Muscle of leg (tissue), 11 donors: Measurements from ENCODE around the gene DDX20. TPM values are rescaled to one million over a fixed set of nuclear protein-coding genes. Genes with fewer than 3 reads are reported as not detected.
A peak's percentile ranks its signal among the peaks of the same experiment; 100 is the strongest.

Experiments used
- DNase-seq: peaks from one replicate; pipeline ENCODE4 v3.0.0; 2013
- H3K27ac ChIP-seq: one replicate; pipeline ENCODE4 v1.5.1; 2013; ENCODE audit warnings: mild to moderate bottlenecking, low read length, control low read depth
- H3K27me3 ChIP-seq: one replicate; pipeline ENCODE4 v1.6.1; 2013; ENCODE audit warnings: low read length; ENCODE audit not compliant: control insufficient read depth, insufficient read depth
- H3K36me3 ChIP-seq: one replicate; pipeline ENCODE4 v1.6.1; 2013; ENCODE audit warnings: low read length; ENCODE audit not compliant: control insufficient read depth, insufficient read depth
- H3K4me1 ChIP-seq: one replicate; pipeline ENCODE4 v1.6.1; 2013; ENCODE audit warnings: low read length; ENCODE audit not compliant: control insufficient read depth, insufficient read depth
- H3K4me3 ChIP-seq: one replicate; pipeline ENCODE4 v1.5.1; 2013; ENCODE audit warnings: low read length, control low read depth
- H3K9me3 ChIP-seq: replicated peaks from 2 replicates; pipeline ENCODE4 v1.6.1; 2013; ENCODE audit warnings: low read depth, low read length; ENCODE audit not compliant: control insufficient read depth
- WGBS: methylation state at CpG from one replicate; pipeline ENCODE4 v1.1.5; 2013; ENCODE audit warnings: missing lambda C conversion rate; ENCODE audit not compliant: insufficient coverage; 5-methylcytosine and 5-hydroxymethylcytosine counted together
- polyA plus RNA-seq, 8 donors: library from polyadenylated mRNA; unstranded; fragments of 120-200 nt; gene quantifications; one replicate each; pipeline versions ENCODE4 v1.2.1 to v1.2.3, GENCODE V29; 2013; ENCODE audit warnings: inconsistent platforms in 1 of 8, low replicate concordance in 1 of 8; ENCODE audit not compliant: insufficient read length in 8 of 8, insufficient read depth in 1 of 8
- total RNA-seq: library from RNA; stranded (reverse); fragments of 120-200 nt; gene quantifications from one replicate; pipeline ENCODE4 v1.2.4, GENCODE V29; 2013

Gene DDX20
- total and polyA plus RNA-seq, 9 donors, result 10.0 to 12.0 (median 11.2) TPM

DNA sequence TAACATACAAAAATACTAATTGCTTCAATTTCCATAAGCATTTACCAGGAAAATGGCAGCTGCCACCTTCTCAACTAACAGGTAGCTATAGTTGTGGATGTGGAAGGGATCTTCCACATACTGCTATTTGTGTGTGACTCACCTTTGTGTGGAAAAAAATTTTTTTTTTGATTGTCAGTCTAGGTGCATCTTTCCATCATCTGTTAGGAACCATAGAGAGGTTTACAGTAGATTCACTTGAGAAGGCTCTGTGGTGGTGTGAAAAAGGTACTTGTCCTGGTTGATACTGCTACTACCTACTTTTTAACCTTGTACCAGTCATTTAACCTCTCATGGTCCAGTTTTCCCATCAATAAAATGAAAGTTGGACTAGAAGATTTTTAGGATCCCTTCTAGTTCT lies 12.9 kb downstream of the DDX20 start:
- H3K9me3 ChIP-seq, result no peaks in the 10 kb centered on the region
- no peaks in the 10 kb centered on the region for H3K4me1 ChIP-seq
- peaks cover 20% of the 10 kb centered on the region for H3K36me3 ChIP-seq
- H3K27ac ChIP-seq, result no peak overlapping the region
- no peak overlapping the region for H3K4me3 ChIP-seq
- H3K27me3 ChIP-seq, result no peaks in the 10 kb centered on the region
- DNase-seq, result no peak

DNA sequence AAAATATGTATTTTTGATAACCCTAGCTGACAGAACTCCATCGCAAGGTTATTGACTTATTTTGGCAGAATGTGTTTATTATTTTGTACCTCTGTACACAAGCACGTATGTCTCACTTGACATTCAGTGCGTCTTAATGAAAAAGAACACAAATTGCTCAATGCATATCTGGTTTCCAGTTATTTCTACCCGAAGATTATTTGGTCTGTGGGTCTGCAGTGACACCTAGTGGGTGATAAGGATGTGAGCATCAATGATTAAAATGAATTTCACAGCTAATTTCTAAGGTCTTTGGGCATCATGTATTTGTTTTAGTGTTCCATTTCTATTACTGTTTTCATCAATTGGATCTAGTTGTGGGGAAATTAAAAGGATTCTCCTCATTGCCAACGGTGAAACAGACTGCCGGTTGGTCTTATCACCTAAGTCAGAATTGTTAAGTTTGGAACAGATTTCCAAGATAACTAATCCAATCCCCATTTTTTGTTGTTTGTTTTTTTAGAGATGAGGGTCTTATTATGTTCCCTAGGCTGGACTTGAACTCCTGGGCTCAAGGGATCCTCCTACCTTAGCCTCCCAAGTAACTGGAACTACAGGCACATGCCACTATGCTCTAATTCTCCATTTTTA lies 13.9 kb downstream of the DDX20 start:
- H3K36me3 ChIP-seq, result peaks cover 18% of the 10 kb centered on the region
- no CpG with 5 or more reads among the region's 6 CpGs for WGBS
- H3K27ac ChIP-seq, result no peak overlapping the region
- H3K9me3 ChIP-seq, result no peaks in the 10 kb centered on the region
- H3K4me1 ChIP-seq, result no peaks in the 10 kb centered on the region
- no peak overlapping the region for H3K4me3 ChIP-seq
- DNase-seq, result peak; percentile 80
- H3K27me3 ChIP-seq, result no peaks in the 10 kb centered on the region

DNA sequence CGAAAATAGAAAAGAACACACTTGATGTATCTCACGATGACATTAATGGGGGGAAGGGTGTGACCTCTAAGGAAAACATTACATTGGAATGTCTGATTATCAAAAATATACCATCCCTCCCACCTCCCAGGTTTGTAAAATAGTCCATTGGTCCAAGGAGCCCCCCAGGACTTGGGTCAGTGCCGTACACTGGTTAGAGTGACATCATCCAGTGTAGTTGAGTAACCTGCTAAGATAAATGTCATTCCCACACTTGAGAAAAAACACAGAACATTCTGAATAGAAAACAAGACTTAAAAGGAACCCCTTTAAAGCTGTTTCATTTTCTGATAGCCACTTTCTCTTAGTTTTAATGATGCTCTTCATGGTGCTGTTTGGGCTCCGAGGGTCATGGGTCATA lies 15.2 kb downstream of the DDX20 start:
- H3K36me3 ChIP-seq, result peaks cover 14% of the 10 kb centered on the region
- no peak overlapping the region for H3K27ac ChIP-seq
- DNase-seq, result no peak

DNA sequence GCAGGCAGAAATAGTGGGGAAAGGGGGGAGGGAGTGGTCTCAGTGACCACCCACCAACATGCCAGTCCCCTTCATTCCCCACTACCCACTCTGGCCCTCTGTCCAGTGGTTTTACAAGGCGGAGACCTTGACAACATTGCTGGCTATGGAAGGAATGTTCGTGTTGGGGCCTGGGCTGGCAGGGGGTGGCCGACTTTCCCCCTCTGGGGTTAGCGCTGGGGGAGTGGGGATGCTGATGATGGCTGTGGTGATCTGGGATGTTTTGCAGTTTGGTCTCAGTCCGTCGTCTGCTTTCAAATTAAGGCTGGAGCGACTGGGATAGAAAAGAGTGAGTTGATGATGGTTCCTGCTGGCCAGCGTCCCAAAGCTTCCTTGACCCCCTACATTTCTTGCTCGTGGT lies 20.3 kb downstream of the DDX20 start:
- WGBS, result 60% methylated on average over 3 of the region's 9 CpGs
- no peaks in the 10 kb centered on the region for H3K27me3 ChIP-seq
- H3K9me3 ChIP-seq, result no peaks in the 10 kb centered on the region
- H3K27ac ChIP-seq, result no peak overlapping the region
- H3K4me1 ChIP-seq, result peaks cover 10% of the 10 kb centered on the region
- no peaks in the 10 kb centered on the region for H3K36me3 ChIP-seq
- DNase-seq, result no peak
- no peak overlapping the region for H3K4me3 ChIP-seq

More for the DNA sequence above, 15.2 kb downstream of the DDX20 start:
- no CpG with 5 or more reads among the region's 4 CpGs for WGBS
- peaks cover 2% of the 10 kb centered on the region for H3K4me1 ChIP-seq
- no peaks in the 10 kb centered on the region for H3K27me3 ChIP-seq
- H3K4me3 ChIP-seq, result no peak overlapping the region
- no peaks in the 10 kb centered on the region for H3K9me3 ChIP-seq

DNA sequence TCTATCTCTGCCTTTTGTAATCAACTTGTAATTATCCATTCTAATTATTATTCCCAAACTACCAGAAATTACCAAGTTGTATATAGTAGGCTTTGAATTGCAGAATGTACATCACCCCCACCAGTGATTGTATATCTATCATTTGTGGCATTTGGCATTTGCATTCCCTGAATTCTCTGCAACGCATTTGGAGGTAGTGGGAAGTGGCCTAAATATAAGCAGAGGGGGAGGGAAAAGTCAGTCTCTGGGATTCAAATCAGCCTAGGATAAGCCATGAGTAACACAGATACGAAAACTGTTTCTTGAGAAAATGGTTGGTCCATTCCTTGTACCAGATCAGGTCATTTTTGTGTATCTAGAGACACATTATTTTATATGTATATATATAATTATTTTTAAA lies 20.7 kb downstream of the DDX20 start:
- no peak for DNase-seq
- Histone ChIP-seq H3K4me3 (no peak overlapping the region), H3K36me3 (no peaks in the 10 kb centered on the region), H3K4me1 (peaks cover 10% of the 10 kb centered on the region), H3K9me3 (no peaks in the 10 kb centered on the region), H3K27me3 (no peaks in the 10 kb centered on the region), H3K27ac (no peak overlapping the region)
- no CpG with 5 or more reads among the region's 2 CpGs for WGBS

DNA sequence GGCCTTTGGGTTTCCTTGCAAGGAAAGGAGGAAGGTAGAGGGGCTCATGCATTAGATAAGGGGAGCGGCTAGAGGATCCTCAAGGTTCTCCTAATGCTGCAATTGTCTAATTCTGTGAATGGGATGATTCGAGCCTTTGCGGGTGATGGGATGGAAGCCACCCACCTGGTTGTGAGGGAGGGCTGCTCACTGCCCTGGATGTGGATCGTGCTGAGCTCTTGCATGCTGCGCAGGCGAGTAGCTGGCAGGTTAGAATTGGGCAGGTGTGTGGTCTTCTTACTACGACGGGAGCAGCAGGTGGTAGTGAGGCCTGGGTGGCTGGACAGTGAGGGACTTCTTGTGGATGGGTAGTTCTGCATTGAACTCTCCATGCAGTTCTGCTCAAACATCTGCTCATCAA lies 21.2 kb downstream of the DDX20 start:
- no peaks in the 10 kb centered on the region for H3K27me3 ChIP-seq
- H3K27ac ChIP-seq, result no peak overlapping the region
- no peaks in the 10 kb centered on the region for H3K9me3 ChIP-seq
- no peak overlapping the region for H3K4me3 ChIP-seq
- DNase-seq, result no peak
- H3K4me1 ChIP-seq, result peaks cover 10% of the 10 kb centered on the region
- 91% methylated on average over 8 of the region's 8 CpGs for WGBS
- H3K36me3 ChIP-seq, result no peaks in the 10 kb centered on the region

DNA sequence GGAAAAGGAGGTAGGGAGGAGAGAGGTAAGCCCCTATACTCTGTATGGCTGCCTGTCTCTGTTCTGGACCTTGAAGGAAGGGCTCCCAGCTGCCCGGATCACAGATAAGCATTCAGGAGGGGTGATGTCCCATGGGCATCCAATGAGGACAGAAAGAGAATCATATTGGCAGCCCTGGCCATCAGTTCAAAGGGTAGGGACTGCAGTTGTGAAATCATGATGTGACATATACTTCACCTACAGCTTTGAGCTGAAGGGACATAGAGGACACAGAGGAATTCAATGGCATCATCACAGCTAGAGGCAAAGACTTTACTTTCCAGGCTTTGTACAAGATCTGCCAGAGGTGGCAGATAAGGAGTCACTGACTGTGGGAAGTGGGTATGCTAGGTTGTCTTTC lies 21.6 kb downstream of the DDX20 start:
- Histone ChIP-seq H3K27ac (no peak overlapping the region), H3K27me3 (no peaks in the 10 kb centered on the region), H3K36me3 (no peaks in the 10 kb centered on the region), H3K4me3 (no peak overlapping the region), H3K4me1 (peaks cover 10% of the 10 kb centered on the region), H3K9me3 (no peaks in the 10 kb centered on the region)
- no CpG with 5 or more reads among the region's 1 CpG for whole genome bisulfite sequencing
- no peak for DNase-seq

DNA sequence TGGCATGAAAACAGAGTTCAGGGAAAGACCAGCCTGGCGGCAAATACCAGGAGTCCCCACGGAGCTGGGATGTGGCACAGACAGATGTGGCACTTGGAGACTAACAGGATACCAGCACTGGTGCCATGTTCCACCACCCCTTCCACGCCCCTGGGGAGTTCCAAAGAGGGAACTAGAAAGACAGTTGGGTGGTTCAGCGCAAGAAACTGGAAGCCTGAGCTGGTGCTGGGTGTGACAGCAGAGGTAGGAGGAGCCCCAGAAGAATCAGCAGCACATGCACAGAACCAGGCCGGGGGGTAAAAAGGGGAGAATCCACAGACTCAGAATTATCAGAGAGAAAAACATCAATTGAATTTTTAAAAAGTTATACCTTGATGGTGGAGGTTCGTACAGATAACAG lies 22.4 kb downstream of the DDX20 start:
- Histone ChIP-seq H3K36me3 (no peaks in the 10 kb centered on the region), H3K27me3 (no peaks in the 10 kb centered on the region), H3K9me3 (no peaks in the 10 kb centered on the region), H3K4me1 (peaks cover 10% of the 10 kb centered on the region), H3K27ac (no peak overlapping the region), H3K4me3 (no peak overlapping the region)
- WGBS, result 82% methylated on average over 5 of the region's 6 CpGs
- no peak for DNase-seq

DNA sequence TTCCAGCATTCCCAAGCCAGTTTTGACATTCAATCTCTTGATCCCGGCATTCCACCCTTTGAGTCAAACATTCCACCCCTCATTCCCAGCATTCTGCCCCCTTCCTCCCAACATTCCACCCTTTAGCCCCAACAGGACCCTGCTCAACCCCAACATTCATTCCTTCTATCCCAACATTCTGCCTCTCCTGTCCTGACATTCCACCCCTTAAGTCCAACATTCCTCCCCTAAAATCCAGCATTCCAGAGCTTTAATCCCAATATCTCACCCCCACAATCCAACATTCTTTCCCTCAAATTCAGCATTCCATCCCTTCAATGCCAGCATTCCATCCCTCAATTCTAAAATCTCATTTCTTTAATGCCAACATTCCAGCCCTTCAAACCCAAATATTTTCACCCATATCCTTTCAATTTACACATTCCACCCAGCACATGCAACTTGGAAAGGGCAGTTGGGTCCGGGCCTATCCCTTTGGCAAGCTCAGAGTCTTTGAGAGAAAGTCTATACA lies 22.9 kb downstream of the DDX20 start:
- H3K27me3 ChIP-seq, result no peaks in the 10 kb centered on the region
- DNase-seq, result no peak
- H3K36me3 ChIP-seq, result no peaks in the 10 kb centered on the region
- no peak overlapping the region for H3K4me3 ChIP-seq
- peaks cover 10% of the 10 kb centered on the region for H3K4me1 ChIP-seq
- H3K9me3 ChIP-seq, result no peaks in the 10 kb centered on the region
- no peak overlapping the region for H3K27ac ChIP-seq
- 61% methylated on average over 1 of the region's 2 CpGs for WGBS

DNA sequence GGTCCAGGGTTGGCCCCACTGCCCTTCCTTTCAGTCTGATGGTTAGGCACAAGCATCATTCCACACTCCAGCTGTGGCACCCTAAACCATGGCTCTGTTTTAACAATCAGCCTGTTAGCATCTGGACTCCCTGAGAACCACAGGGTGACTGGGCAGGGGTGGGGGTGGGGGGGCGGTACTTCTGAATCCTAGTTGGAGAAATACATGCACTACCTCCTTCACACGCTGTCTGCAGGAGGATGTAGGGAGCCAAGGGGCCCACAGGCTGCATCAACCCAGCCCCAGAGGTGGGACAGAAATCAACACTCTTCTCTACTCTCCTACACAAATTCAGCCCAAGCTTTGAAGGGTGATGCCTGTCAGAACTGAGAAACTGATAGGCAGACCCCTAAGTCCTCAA lies 23.8 kb downstream of the DDX20 start:
- DNase-seq, result no peak
- H3K27me3 ChIP-seq, result no peaks in the 10 kb centered on the region
- H3K4me3 ChIP-seq, result no peak overlapping the region
- peaks cover 10% of the 10 kb centered on the region for H3K4me1 ChIP-seq
- WGBS, result no CpG with 5 or more reads among the region's 2 CpGs
- no peak overlapping the region for H3K27ac ChIP-seq
- no peaks in the 10 kb centered on the region for H3K9me3 ChIP-seq
- H3K36me3 ChIP-seq, result no peaks in the 10 kb centered on the region
